Suppressor macrophage treated with lipopolysaccharide for 1 hour (primary cell): ENCODE results near the gene HES4.
A peak's percentile ranks its signal among the peaks of the same experiment; 100 is the strongest.

Experiments used
- DNase-seq, 3 donors: peaks; one replicate each; pipeline ENCODE4 v3.0.0-alpha.2; 2020 to 2022

HES4 gene

GRCh38 chr1:1033009-1033587 is 33.2 kb upstream of the HES4 start:
- peak; percentile 88 to 96 (median 89) for DNase-seq

- peak in 1 of 3 donors; percentile 39 for DNase-seq
Observed at GRCh38 chr1:1032424-1032823, 32.5 kb upstream of the HES4 start.

GRCh38 chr1:1031659-1032235 is 31.9 kb upstream of the HES4 start:
- DNase-seq = peak in 1 of 3 donors; percentile 1

- DNase-seq = peak in 1 of 3 donors; percentile 14
Observed at GRCh38 chr1:1030867-1031658, 31.2 kb upstream of the HES4 start.

- DNase-seq = peak in 1 of 3 donors; percentile 35
Observed at GRCh38 chr1:1027791-1028190, 27.9 kb upstream of the HES4 start.

GRCh38 chr1:1026599-1027413 is 26.9 kb upstream of the HES4 start:
- peak in 1 of 3 donors; percentile 28 for DNase-seq

- DNase-seq = no peak
Observed at GRCh38 chr1:1025730-1026129, 25.8 kb upstream of the HES4 start.

- no peak for DNase-seq
Observed at GRCh38 chr1:1024771-1025699, 25.1 kb upstream of the HES4 start.

- DNase-seq = no peak
Observed at GRCh38 chr1:1024149-1024770, 24.4 kb upstream of the HES4 start.

- peak in 1 of 3 donors; percentile 38 for DNase-seq
Observed at GRCh38 chr1:1023700-1024099, 23.8 kb upstream of the HES4 start.

- peak in 1 of 3 donors; percentile 28 for DNase-seq
Observed at GRCh38 chr1:1022302-1023009, 22.6 kb upstream of the HES4 start.

GRCh38 chr1:1021920-1022259 is 22.0 kb upstream of the HES4 start:
- peak; percentile 62 to 72 (median 71) for DNase-seq

- DNase-seq = peak; percentile 89 to 95 (median 90)
Observed at GRCh38 chr1:1021010-1021919, 21.4 kb upstream of the HES4 start.

GRCh38 chr1:1020415-1021009 is 20.6 kb upstream of the HES4 start:
- peak in 2 of 3 donors; percentile 51 to 74 for DNase-seq

GRCh38 chr1:1020000-1020404 is 20.1 kb upstream of the HES4 start, which contains the start of gene AGRN:
Gene AGRN, plus strand, starts transcription at chr1:1020120. Its CDS starts 53 bp downstream, at chr1:1020173.
- peak in 2 of 3 donors; percentile 55 to 62 for DNase-seq

GRCh38 chr1:1019122-1019999 is 19.5 kb upstream of the HES4 start:
- peak; percentile 89 to 97 (median 92) for DNase-seq

GRCh38 chr1:1018321-1018685 is 18.4 kb upstream of the HES4 start:
- DNase-seq = peak in 1 of 3 donors; percentile 20
